K562 (cell line): ENCODE measurements around the gene SEC22A. TPM values are rescaled to one million over a fixed set of nuclear protein-coding genes. Genes with fewer than 3 reads are reported as not detected.

Source experiments
- ATAC-seq: fragments of 200-7000 bp; cut with Tn5 transposase; 3 replicates; pipeline ENCODE4 v1.9.1; 2020; ENCODE audit warnings: moderate library complexity
- BruUV-seq: library from RNA; stranded (reverse); fragments of 400-500 nt; replicated peaks from 2 replicates; lab custom pipeline; 2021; lab: Mats Ljungman, UMichigan
- CTCF ChIA-PET: fragments of 300-600 bp; formaldehyde crosslinking; extraction: SDS; loops from one replicate; lab custom pipeline; 2021; ENCODE audit warnings: low intra/inter-chr PET ratio; lab: Yijun Ruan, JAX
- POLR2A ChIA-PET: fragments of 300-600, 350-650 bp; sonication (Branson Sonifier 250); formaldehyde crosslinking; extraction: SDS; loops from one replicate; lab custom pipeline; 2021; ENCODE audit warnings: antibody characterized with exemption, inconsistent platforms; lab: Yijun Ruan, JAX
- DNase-seq, 4 experiments: peaks; one replicate each; pipeline versions ENCODE4 v3.0.0 to v3.0.0-alpha.2; 2011 to 2018; ENCODE audit warnings: low spot score in 3 of 4, mixed read lengths in 3 of 4; ENCODE audit errors: extremely low read depth in 1 of 4
- FAIRE-seq: peaks from 2 replicates; lab custom pipeline; 2011; peaks lifted over from hg19 to GRCh38; lab: Jason Lieb, UNC
- H2AFZ ChIP-seq: 2 replicates; pipeline ENCODE4 v1.6.0; 2011; ENCODE audit warnings: low read depth, low read length, control low read depth, inconsistent platforms
- H3K27ac ChIP-seq: fragments of 200-600 bp; 3 replicates; pipeline ENCODE4 v1.8.0; 2011; ENCODE audit warnings: low read depth, mild to moderate bottlenecking, control low read depth, inconsistent platforms, low read length, moderate library complexity, mixed read lengths; ENCODE audit errors: extremely low read depth
- H3K27me3 ChIP-seq, 2 experiments: fragments of 300-600 bp in 1 of 2; 2 replicates in 1 of 2; 3 replicates in 1 of 2; pipeline versions ENCODE4 v1.6.0 to v1.8.0; 2011; ENCODE audit warnings: inconsistent platforms in 2 of 2, low read length in 2 of 2, mild to moderate bottlenecking in 1 of 2, mixed read lengths in 1 of 2, moderate library complexity in 1 of 2; ENCODE audit not compliant: control insufficient read depth in 2 of 2, insufficient read depth in 2 of 2
- H3K36me3 ChIP-seq: fragments of 300-600 bp; 3 replicates; pipeline ENCODE4 v1.8.0; 2011; ENCODE audit warnings: mild to moderate bottlenecking, low read length, inconsistent platforms; ENCODE audit not compliant: control insufficient read depth, insufficient read depth
- H3K4me1 ChIP-seq, 2 experiments: fragments of 200-600 bp in 1 of 2; replicated peaks in 1 of 2; 2 replicates in 1 of 2; 3 replicates in 1 of 2; pipeline versions ENCODE4 v1.5.1 to v1.8.0; 2011; ENCODE audit warnings: inconsistent platforms in 2 of 2, low read length in 2 of 2, mild to moderate bottlenecking in 1 of 2, mixed read lengths in 1 of 2, moderate library complexity in 1 of 2; ENCODE audit not compliant: control insufficient read depth in 2 of 2, insufficient read depth in 2 of 2
- H3K4me2 ChIP-seq: 2 replicates; pipeline ENCODE4 v1.6.1; 2011; ENCODE audit warnings: low read length, control low read depth, inconsistent platforms, mixed read lengths; ENCODE audit not compliant: insufficient read depth
- H3K4me3 ChIP-seq: fragments of 200-600 bp; sonication (generic), shearing (Covaris generic); 2 replicates; pipeline ENCODE4 v1.5.1; 2016; ENCODE audit warnings: control low read depth, inconsistent platforms
- H3K79me2 ChIP-seq: fragments of 200-600 bp; 3 replicates; pipeline ENCODE4 v1.8.0; 2011; ENCODE audit warnings: low read length, inconsistent platforms; ENCODE audit not compliant: control insufficient read depth, insufficient read depth
- H3K9ac ChIP-seq, 2 experiments: 2 replicates each; pipeline versions ENCODE4 v1.6.0 to v1.6.1; 2011; ENCODE audit warnings: low read depth in 2 of 2, low read length in 2 of 2, control low read depth in 1 of 2, inconsistent platforms in 1 of 2, mild to moderate bottlenecking in 1 of 2, mixed read lengths in 1 of 2; ENCODE audit not compliant: insufficient read depth in 1 of 2
- H3K9me1 ChIP-seq: one replicate; pipeline ENCODE4 v1.6.0; 2011; ENCODE audit warnings: inconsistent platforms, mild to moderate bottlenecking, low read length, moderate library complexity; ENCODE audit not compliant: control insufficient read depth, insufficient read depth
- H3K9me3 ChIP-seq: replicated peaks from 2 replicates; pipeline ENCODE4 v1.5.1; 2011; ENCODE audit warnings: low read depth, low read length, inconsistent platforms; ENCODE audit not compliant: control insufficient read depth, insufficient read depth
- H4K20me1 ChIP-seq: replicated peaks from 2 replicates; pipeline ENCODE4 v1.6.1; 2011; ENCODE audit warnings: low read length, inconsistent platforms, mixed read lengths; ENCODE audit not compliant: control insufficient read depth, insufficient read depth
- ADNP ChIP-seq: fragments of 200-800 bp; sonication (Bioruptor generic); IDR thresholded peaks from 2 replicates; pipeline ENCODE4 v1.6.1; 2016; ENCODE audit warnings: missing genetic modification characterization, missing compliant biosample characterization
- PHB2 ChIP-seq: fragments of 450-650 bp; IDR thresholded peaks from 2 replicates; pipeline ENCODE4 v1.6.1; 2017; ENCODE audit warnings: low read depth
- POLR2A ChIP-seq: fragments of 450-650 bp; conservative IDR thresholded peaks from 2 replicates; pipeline ENCODE4 v1.6.1; 2016
- POLR2H ChIP-seq: IDR thresholded peaks from 2 replicates; pipeline ENCODE4 v1.6.1; 2016; ENCODE audit warnings: missing genetic modification characterization, low read depth, mild to moderate bottlenecking, control low read depth, missing compliant biosample characterization, moderate library complexity
- RAD21 ChIP-seq, 2 experiments: fragments of 250-450 bp in 1 of 2; fragments of 450-650 bp in 1 of 2; sonication (Bioruptor Pico) in 1 of 2; formaldehyde crosslinking in 1 of 2; IDR thresholded peaks in 1 of 2; conservative IDR thresholded peaks in 1 of 2; 2 replicates each; pipeline versions ENCODE4 v1.4.0 to v1.8.0; 2020 to 2022; ENCODE audit warnings: mild to moderate bottlenecking in 2 of 2, moderate library complexity in 1 of 2
- RBBP5 ChIP-seq: fragments of 200-600 bp; sonication (generic); IDR thresholded peaks from 2 replicates; pipeline ENCODE4 v1.6.1; 2012; ENCODE audit warnings: borderline replicate concordance, mild to moderate bottlenecking, low read length, control low read depth, inconsistent platforms; ENCODE audit not compliant: insufficient read depth, poor library complexity, severe bottlenecking
- SMARCA4 ChIP-seq: fragments of 450-650 bp; IDR thresholded peaks from 2 replicates; pipeline ENCODE4 v1.6.1; 2016
- SNIP1 ChIP-seq: fragments of 450-650 bp; IDR thresholded peaks from 2 replicates; pipeline ENCODE4 v1.7.1; 2017; ENCODE audit warnings: low read depth, mild to moderate bottlenecking
- SNRNP70 ChIP-seq: fragments of 200-400 bp; formaldehyde crosslinking; optimal IDR thresholded peaks from 2 replicates; pipeline ENCODE3; 2017; ENCODE audit warnings: low read depth, low read length
- WGBS: fragments of 100-300 bp; shearing (Covaris generic); methylation state at CpG from one replicate; pipeline ENCODE4 v1.1.6; 2016; ENCODE audit warnings: low coverage, mixed read lengths; ENCODE audit not compliant: insufficient coverage; ENCODE audit errors: missing lambda C conversion rate; 5-methylcytosine and 5-hydroxymethylcytosine counted together
- in situ Hi-C: fragments of 300-500 bp; cut with MboI; formaldehyde crosslinking; loops from 4 replicates; pipeline ENCODE4 v1.15.0; 2018; ENCODE audit warnings: inconsistent platforms, mixed read lengths
- intact Hi-C: fragments of 100-400 bp; cut with micrococcal nuclease; formaldehyde crosslinking; loops from 2 replicates; pipeline ENCODE4 v1.14.2; 2022
- polyA plus RNA-seq, 8 experiments: library from polyadenylated mRNA; depleted of rRNA in 4 of 8; stranded (reverse) in 5 of 8; unstranded in 3 of 8; fragments of >200 nt; fragmentation: Nextera tagmentation in 2 of 8; fragmentation: Illumina TruSeq in 1 of 8; extraction: Ambion mirVana in 2 of 8; extraction: Trizol in 1 of 8; gene quantifications; 2 replicates each; pipeline versions ENCODE4 v1.2.1 to v1.2.3, GENCODE V29; 2011 to 2014; ENCODE audit warnings: inconsistent platforms in 1 of 8, missing spikeins in 1 of 8
- total RNA-seq, 7 experiments: library from RNA; depleted of rRNA in 6 of 7; stranded (reverse); fragments of >200 nt in 6 of 7; fragmentation: Illumina TruSeq in 2 of 7; extraction: Trizol in 2 of 7; gene quantifications; 2 replicates each; pipeline versions ENCODE4 v1.2.1 to v1.2.3, GENCODE V29; 2011 to 2021; ENCODE audit warnings: low replicate concordance in 1 of 7
- TF ChIP-seq, protein P1 (sequence below): sonication (generic); formaldehyde crosslinking; IDR thresholded peaks from 2 replicates; pipeline ENCODE4 v1.8.1; 2022; ENCODE audit warnings: missing genetic modification reagents
- TF ChIP-seq, protein P2 (sequence below): sonication (generic); formaldehyde crosslinking; IDR thresholded peaks from 2 replicates; pipeline ENCODE4 v1.8.1; 2022; ENCODE audit warnings: missing genetic modification reagents
- TF ChIP-seq, protein P3 (sequence below), 2 experiments: fragments of 450-650 bp in 1 of 2; sonication (generic) in 1 of 2; formaldehyde crosslinking; conservative IDR thresholded peaks; 2 replicates each; pipeline versions ENCODE4 v1.4.0 to v1.8.1; 2020 to 2022; ENCODE audit warnings: mild to moderate bottlenecking in 1 of 2, missing genetic modification reagents in 1 of 2
- TF ChIP-seq, protein P4 (sequence below): fragments of 250-450 bp; sonication (Bioruptor Pico); IDR thresholded peaks from 2 replicates; pipeline ENCODE4 v1.5.0; 2021; ENCODE audit warnings: mild to moderate bottlenecking, borderline replicate concordance

SEC22A gene
- total and polyA plus RNA-seq, 9 of the 15 experiments (the other 6 are each of a cell fraction or from before 2014, with no cell fraction given), result 7.9 to 44.5 (median 20.5) TPM

DNA sequence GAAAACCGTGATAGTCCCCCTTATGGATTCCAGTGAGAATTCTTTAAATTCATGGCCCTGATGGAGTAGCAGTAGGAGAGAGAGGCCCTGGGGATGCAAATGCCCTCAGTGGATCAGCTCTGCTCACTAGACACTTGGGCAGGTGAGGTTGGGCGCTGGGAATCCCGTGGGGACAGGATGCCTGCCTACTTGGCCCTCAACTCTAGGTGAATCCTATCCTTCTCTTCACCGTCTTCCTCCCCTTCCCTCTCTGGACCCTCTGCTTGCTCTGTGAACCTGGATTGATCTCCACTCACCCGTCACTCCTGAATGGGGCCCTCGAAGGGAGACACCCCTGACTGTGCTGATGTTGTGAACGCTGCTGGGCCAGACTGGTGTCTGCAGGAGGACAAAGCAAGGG lies 77.4 kb downstream of the SEC22A start (continued):
- TF ChIP-seq, protein P1, sequence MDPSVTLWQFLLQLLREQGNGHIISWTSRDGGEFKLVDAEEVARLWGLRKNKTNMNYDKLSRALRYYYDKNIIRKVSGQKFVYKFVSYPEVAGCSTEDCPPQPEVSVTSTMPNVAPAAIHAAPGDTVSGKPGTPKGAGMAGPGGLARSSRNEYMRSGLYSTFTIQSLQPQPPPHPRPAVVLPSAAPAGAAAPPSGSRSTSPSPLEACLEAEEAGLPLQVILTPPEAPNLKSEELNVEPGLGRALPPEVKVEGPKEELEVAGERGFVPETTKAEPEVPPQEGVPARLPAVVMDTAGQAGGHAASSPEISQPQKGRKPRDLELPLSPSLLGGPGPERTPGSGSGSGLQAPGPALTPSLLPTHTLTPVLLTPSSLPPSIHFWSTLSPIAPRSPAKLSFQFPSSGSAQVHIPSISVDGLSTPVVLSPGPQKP, result no peak

DNA sequence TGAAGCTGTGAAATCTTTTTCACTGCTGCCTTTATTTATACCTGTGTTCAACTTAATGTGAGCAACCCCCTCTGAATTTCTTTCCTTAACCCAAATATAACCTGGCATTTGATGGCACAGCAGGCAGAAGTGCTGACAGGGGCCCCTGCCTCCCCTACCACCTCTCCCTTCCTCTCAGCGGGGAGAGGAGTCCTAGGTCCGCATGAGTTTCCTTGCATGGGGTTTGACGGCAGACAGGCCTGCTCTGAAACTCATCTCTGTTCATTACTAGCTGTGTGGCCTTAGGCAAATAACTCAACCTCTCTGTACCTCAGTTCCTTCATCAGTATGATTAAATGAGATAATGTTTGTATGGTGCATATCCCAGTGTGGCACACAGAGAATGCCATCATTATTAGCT lies 79.7 kb downstream of the SEC22A start:
- Histone ChIP-seq H4K20me1 (peaks cover 6% of the 10 kb centered on the region; the same call in 1 of the 2 replicates), H3K4me3 (no peak overlapping the region), H3K27ac (no peak overlapping the region), H2AFZ (no peak overlapping the region), H3K9me3 (no peaks in the 10 kb centered on the region), H3K9me1 (no peaks in the 10 kb centered on the region), H3K4me2 (no peak overlapping the region), H3K4me1 (no peaks in the 10 kb centered on the region), H3K36me3 (no peaks in the 10 kb centered on the region), H3K27me3 (no peaks in the 10 kb centered on the region), H3K9ac (no peak overlapping the region), H3K79me2 (no peaks in the 10 kb centered on the region)
- POLR2A ChIA-PET, result no interaction called here
- ATAC-seq, result no peak
- no peak for TF ChIP-seq SNRNP70
- TF ChIP-seq SNIP1, result no peak
- no peak for TF ChIP-seq SMARCA4
- TF ChIP-seq POLR2H (tag), result no peak
- TF ChIP-seq POLR2A, result no peak
- no peak for TF ChIP-seq RAD21 (CRISPR knock-in tag; conservative IDR thresholded peaks at IDR 0.05 in 1 of 2, IDR thresholded peaks at IDR 0.05 in 1 of 2)
- no peak for TF ChIP-seq RBBP5
- no peak for TF ChIP-seq ADNP (tag)
- no peak for TF ChIP-seq PHB2
- TF ChIP-seq, protein P2, sequence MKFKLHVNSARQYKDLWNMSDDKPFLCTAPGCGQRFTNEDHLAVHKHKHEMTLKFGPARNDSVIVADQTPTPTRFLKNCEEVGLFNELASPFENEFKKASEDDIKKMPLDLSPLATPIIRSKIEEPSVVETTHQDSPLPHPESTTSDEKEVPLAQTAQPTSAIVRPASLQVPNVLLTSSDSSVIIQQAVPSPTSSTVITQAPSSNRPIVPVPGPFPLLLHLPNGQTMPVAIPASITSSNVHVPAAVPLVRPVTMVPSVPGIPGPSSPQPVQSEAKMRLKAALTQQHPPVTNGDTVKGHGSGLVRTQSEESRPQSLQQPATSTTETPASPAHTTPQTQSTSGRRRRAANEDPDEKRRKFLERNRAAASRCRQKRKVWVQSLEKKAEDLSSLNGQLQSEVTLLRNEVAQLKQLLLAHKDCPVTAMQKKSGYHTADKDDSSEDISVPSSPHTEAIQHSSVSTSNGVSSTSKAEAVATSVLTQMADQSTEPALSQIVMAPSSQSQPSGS (CRISPR knock-in tag), result no peak
- TF ChIP-seq, protein P3, sequence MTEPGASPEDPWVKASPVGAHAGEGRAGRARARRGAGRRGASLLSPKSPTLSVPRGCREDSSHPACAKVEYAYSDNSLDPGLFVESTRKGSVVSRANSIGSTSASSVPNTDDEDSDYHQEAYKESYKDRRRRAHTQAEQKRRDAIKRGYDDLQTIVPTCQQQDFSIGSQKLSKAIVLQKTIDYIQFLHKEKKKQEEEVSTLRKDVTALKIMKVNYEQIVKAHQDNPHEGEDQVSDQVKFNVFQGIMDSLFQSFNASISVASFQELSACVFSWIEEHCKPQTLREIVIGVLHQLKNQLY (CRISPR knock-in tag; conservative IDR thresholded peaks at IDR 0.05), result no peak
- TF ChIP-seq, protein P4, sequence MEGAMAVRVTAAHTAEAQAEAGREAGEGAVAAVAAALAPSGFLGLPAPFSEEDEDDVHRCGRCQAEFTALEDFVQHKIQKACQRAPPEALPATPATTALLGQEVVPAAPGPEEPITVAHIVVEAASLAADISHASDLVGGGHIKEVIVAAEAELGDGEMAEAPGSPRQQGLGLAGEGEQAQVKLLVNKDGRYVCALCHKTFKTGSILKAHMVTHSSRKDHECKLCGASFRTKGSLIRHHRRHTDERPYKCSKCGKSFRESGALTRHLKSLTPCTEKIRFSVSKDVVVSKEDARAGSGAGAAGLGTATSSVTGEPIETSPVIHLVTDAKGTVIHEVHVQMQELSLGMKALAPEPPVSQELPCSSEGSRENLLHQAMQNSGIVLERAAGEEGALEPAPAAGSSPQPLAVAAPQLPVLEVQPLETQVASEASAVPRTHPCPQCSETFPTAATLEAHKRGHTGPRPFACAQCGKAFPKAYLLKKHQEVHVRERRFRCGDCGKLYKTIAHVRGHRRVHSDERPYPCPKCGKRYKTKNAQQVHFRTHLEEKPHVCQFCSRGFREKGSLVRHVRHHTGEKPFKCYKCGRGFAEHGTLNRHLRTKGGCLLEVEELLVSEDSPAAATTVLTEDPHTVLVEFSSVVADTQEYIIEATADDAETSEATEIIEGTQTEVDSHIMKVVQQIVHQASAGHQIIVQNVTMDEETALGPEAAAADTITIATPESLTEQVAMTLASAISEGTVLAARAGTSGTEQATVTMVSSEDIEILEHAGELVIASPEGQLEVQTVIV, result no peak
- WGBS, result 0% methylated on average over 3 of the region's 3 CpGs
- no peak for DNase-seq
- FAIRE-seq, result no peak
- BruUV-seq, result no TSS peak
- CTCF ChIA-PET, result no interaction called here
- intact Hi-C loops, result no loop called here
- in situ Hi-C loops, result no loop called here
